HEK293T (cell line): Measurements from ENCODE around the gene KCTD11.

Experiments
- ARNT ChIP-seq: fragments of 450-650 bp; IDR thresholded peaks from 2 replicates; pipeline ENCODE4 v1.6.1; 2017; ENCODE audit warnings: mild to moderate bottlenecking
- BHLHE40 ChIP-seq: fragments of 450-650 bp; IDR thresholded peaks from 2 replicates; pipeline ENCODE4 v1.6.1; 2016; ENCODE audit warnings: mild to moderate bottlenecking, moderate library complexity, borderline replicate concordance
- CTBP1 ChIP-seq: fragments of 450-650 bp; IDR thresholded peaks from 2 replicates; pipeline ENCODE4 v1.6.1; 2016; ENCODE audit warnings: borderline replicate concordance
- ELF4 ChIP-seq: fragments of 450-650 bp; IDR thresholded peaks from 2 replicates; pipeline ENCODE4 v1.6.1; 2017; ENCODE audit warnings: antibody characterized with exemption
- FOXK2 ChIP-seq: fragments of 450-650 bp; IDR thresholded peaks from 2 replicates; pipeline ENCODE4 v1.6.1; 2016; ENCODE audit warnings: mild to moderate bottlenecking
- FOXM1 ChIP-seq: fragments of 450-650 bp; IDR thresholded peaks from 2 replicates; pipeline ENCODE4 v1.6.1; 2017; ENCODE audit warnings: mild to moderate bottlenecking, borderline replicate concordance
- LEF1 ChIP-seq: fragments of 450-650 bp; IDR thresholded peaks from 2 replicates; pipeline ENCODE4 v1.6.1; 2017; ENCODE audit warnings: mild to moderate bottlenecking, borderline replicate concordance
- NFRKB ChIP-seq: fragments of 450-650 bp; IDR thresholded peaks from 2 replicates; pipeline ENCODE4 v1.6.1; 2016; ENCODE audit warnings: mild to moderate bottlenecking, moderate library complexity
- PKNOX1 ChIP-seq: fragments of 450-650 bp; IDR thresholded peaks from 2 replicates; pipeline ENCODE4 v1.6.1; 2016
- SP1 ChIP-seq: fragments of 450-650 bp; IDR thresholded peaks from 2 replicates; pipeline ENCODE4 v1.6.1; 2017
- SUZ12 ChIP-seq: fragments of 450-650 bp; IDR thresholded peaks from 2 replicates; pipeline ENCODE4 v1.6.1; 2016; ENCODE audit warnings: mild to moderate bottlenecking
- TARDBP ChIP-seq: fragments of 450-650 bp; IDR thresholded peaks from 2 replicates; pipeline ENCODE4 v1.6.1; 2016
- ZNF384 ChIP-seq: fragments of 450-650 bp; IDR thresholded peaks from 2 replicates; pipeline ENCODE4 v1.6.1; 2016

GRCh38 chr17:7321466-7321865 is 30.5 kb upstream of the KCTD11 start:
- TF ChIP-seq FOXK2 (no peak), SUZ12 (no peak), PKNOX1 (no peak), SP1 (no peak), NFRKB (no peak), FOXM1 (no peak), TARDBP (no peak), CTBP1 (no peak), LEF1 (no peak), ZNF384 (no peak), ARNT (no peak), ELF4 (no peak), BHLHE40 (no peak)
